ENCODE data around the gene BICD1.
"Not testable (repeated sequence)": the region's sequence is repeated elsewhere in the genome, so short reads cannot be mapped to it uniquely, and the experiment has no call there.

The BICD1 gene

DNA sequence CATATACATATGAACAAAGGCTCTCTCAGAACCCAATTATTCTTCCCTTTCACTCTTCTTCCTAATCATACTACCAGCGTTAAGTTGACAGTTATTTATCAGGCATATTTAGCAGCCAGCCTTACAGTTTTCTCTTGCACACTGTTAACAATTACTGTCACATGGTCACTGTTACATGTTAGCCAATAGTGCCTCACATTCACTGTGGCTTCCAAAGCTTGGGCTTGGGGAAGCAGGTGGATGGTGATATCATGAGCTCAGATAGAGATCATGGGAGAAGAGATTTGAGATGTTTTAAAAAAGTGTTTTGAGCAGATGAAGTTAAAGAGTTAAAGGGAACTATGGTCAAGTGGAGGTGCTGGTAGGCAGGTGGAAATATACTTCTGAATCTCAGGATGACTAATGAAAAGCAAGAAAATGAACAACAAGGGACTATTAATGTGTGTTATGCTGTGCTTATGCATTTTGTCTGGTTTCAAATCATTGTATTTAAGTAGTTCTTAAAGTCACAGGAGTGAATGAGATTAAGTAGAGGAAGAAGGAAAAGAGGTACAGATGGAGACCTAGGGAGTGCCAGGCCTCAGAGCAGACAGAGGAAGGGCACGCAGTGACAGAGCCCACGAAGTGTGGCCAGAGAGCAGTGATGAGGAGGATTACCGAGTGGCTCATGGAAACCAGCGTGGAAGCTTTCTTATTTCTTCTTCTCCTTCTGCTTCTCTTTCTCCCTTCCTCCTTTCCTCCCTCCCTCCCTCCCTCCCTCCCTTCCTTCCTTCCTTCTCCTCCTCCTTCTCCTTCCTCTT is 39.6 kb downstream of the BICD1 start:
- no peak for DNase-seq (ENCODE audit: low spot score)

DNA sequence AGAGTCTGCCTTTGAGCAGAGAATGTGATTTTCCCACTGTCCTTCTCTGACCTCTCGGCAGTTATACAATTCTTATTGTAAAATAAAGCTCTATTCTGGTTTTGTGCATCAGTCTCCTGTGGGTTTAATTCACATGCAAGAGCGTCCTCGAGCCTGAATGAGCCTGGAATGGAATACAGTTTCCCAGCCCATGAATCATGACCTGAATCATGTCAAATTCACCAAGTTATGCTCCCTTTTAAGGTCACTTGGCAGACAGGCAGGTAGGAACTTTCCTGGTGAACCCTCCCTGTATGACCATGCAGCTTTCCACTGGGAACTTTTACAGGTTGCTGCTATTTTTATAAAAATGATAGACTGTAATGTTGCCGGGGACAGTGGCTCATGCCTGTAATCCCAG is 41.7 kb downstream of the BICD1 start:
- DNase-seq (ENCODE audit: low spot score), result no peak

DNA sequence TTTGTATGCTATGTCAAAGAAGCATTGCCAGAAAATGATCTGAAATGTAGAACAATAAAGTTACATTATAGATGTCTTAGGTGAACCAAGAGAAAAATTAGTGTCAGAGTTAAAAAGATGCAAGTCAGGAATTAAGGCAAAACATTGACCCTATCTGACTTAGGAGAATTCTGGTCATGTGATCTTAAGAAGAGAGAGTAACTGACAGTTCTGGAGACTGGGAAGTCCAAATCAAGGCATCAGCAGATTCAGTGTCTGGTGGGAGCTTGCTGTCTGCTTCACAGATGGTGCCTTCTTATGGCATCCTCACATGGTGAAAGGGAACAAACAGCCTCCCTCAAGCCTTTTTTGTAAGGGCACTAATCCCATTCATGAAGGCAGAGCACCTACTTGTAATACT is 42.8 kb downstream of the BICD1 start:
- no peak for DNase-seq (ENCODE audit: low spot score)

DNA sequence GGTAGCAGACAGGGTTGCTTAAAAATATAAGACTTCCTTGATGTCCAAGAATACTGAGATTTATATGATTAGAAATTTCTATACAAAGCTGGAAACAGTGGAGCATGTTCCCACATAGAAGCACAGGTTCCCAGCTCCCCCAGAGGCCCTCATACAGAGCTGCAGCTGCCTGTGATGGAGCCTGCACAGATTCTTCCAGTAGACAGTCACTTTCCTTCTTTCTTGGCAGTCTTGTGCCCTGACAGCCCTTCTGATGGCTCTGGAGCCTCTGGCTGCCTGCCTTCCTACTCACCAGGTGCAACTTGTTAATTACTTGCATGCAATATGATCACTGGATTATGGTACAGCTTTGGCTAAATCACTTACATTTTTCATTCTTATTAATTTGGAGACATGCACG is 44.4 kb downstream of the BICD1 start:
- DNase-seq (ENCODE audit: low spot score), result no peak

DNA sequence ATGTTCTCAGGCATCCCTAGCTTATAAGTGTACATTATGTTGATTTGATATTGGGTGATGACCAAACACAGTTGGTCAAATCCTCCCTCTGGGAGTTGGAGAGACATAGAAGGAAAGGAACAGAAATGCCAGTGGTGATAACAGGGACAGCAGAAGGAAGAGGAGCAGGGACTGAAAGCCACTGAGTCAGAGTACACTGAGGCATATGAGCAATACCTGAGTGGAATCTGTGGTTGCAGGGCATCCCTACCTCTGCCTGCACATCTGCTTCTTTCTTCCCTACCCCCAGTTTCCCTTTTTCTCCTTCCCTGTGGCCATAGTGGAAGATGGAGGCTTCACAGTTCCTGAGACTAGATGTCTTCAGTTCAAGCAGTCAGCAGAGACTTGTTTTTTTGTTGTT is 44.9 kb downstream of the BICD1 start:
- no peak for DNase-seq (ENCODE audit: low spot score)

DNA sequence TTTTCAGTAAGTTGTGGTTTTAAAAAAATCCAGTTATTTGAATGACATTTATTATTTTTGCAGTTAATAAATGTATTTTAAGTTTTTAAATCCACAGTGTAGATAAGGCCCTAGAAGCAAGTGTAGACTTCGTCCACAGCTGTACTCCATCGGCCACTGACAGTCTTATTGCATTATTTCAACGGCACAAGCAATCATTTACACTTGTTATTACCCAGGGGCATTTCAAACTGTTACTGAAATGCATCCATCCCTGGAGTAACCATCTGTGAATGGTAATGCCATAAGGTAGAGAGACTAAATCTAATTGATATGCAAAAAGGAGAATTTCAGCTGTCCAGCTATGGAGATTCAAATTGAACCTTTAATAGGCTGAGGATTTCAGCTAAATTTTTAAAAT is 48.4 kb downstream of the BICD1 start:
- DNase-seq (ENCODE audit: low spot score), result no peak

DNA sequence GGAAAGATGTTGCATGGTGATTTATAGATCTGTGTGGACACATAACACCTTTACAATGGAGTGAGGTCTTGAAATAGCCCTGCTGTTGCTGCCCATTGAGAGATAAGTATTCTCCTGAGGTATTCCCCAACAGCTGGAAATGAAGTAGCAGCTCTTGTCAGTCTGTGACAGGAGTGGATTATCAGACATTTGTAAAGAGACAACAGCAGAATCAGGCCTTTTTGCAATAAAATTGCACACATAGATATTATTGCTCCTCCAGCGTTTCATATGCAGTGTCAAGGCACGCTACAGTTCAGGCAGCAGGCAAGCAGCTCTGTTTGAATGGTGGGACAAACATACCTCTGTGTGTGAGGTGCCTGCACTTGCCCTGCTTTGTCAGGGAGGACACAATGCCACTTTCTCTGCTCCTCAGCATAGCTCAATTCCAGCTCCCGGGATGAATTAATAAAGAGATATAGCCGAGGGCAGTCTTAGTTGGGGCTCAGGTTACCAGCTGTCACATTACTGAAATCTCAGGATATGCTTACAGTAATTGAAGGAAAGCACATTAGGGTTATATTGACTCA is 49.4 kb downstream of the BICD1 start:
- DNase-seq (ENCODE audit: low spot score), result no peak

DNA sequence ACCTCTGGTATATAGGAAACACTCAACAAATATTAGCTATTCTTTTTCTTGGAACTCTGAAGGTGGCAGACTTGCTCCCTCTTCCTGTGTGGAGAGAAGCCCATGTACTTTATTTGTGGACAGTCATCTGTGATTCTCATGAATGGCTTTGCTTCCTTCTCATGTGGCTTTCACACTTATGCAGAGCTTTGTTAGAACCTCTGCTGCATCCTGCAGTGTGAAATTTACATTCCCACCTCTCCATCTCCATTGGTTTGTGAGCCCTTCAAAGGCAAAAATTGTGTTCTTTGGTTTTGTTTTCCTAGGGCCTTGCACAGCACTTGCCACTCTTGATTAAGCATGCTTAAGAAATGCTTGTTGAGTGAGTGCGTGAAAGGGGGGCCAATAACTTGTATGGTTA is 51.9 kb downstream of the BICD1 start:
- no peak for DNase-seq (ENCODE audit: low spot score)

DNA sequence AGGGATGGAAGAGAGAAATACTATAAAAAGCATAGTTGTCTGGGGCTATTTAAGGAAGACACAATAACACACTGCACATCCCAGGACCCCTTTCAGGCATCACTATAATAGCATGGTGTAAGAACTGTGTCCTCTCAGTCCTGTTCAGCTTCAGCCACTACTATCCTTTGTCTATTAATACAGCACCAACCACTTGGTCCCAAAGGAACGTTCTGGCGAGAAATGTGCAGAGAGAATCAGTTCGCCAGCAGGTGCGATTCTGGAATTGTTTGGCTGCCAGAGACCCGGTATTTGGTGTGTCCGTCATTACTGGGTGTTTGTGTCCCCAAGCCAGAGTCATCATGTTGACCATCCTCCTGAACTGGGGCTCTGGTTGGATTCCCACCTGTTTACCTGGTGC is 52.7 kb downstream of the BICD1 start:
- no peak for DNase-seq (ENCODE audit: low spot score)

DNA sequence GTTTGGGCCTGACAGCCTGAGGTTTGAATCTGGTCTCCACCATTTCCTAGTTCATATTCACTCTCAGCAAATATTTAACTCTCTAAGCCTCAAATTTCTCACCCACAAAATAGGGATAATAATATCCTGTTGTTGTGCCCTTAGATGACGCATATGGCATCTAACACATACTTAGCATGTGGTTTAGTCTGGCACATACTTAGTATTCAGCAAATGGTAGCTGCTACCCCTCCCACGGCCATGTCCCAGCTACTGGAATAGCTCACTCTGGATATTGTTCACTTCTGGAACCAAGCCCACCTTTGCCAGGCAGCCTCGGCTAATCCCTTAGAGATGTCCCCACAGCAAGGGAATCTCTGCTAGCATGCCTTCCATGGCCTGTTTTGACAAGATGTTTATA is 53.3 kb downstream of the BICD1 start:
- no peak for DNase-seq (ENCODE audit: low spot score)

DNA sequence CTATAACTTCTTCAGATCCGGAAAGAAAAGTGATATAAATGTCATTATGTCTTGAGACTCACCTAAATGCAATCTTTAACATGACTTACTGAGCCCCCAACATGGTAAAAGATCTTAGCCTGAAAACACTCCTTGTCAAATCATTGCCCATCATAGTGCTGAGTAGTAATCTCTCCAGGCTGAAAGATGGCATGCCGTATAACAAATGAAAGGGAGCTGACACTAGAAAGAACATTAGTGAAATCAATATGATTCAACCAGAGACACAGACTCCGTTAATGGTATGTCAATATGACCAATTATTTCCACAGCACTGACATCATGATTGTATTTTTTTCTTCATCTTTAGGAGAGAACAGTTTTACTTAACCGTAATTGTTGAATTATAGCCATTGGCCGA is 54.4 kb downstream of the BICD1 start:
- no peak for DNase-seq (ENCODE audit: low spot score)

DNA sequence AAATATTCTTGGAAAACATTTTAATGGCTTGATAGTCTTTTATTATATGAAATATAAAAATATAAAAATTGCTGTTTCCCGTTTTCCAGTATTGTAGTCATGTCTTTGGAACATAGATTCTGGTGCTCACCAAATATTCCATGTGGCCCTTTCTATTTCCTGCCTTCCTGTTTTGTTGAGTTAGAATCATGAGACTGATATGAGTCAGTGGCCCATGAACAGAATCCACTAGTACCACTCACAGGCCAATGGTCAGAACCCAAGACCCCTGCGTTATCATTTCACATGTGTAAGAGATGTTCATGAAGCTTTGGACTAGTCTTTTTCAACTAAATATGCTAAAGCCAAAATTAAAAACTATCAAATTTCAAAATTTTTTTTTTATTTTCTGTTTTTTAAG is 56.9 kb downstream of the BICD1 start:
- DNase-seq (ENCODE audit: low spot score), result no peak

DNA sequence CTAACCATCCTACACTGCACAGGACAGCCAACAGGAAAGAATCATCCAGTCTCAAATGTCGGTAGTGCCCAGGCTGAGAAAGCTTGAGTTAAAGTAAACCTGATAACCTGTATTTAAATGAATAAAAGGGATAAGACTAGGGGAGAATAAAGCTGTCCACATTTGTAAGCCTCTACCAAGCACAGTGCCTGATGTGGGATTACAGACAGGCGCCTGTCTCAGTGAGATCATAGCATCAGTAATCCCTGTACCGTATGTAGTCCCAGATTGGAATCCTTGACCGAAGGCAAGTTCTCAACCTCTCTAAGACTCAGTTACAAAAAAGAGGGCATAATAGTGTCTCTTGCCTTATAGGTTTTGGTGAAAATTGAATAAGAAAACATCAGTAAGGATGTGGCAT is 59.9 kb downstream of the BICD1 start:
- no peak for DNase-seq (ENCODE audit: low spot score)

DNA sequence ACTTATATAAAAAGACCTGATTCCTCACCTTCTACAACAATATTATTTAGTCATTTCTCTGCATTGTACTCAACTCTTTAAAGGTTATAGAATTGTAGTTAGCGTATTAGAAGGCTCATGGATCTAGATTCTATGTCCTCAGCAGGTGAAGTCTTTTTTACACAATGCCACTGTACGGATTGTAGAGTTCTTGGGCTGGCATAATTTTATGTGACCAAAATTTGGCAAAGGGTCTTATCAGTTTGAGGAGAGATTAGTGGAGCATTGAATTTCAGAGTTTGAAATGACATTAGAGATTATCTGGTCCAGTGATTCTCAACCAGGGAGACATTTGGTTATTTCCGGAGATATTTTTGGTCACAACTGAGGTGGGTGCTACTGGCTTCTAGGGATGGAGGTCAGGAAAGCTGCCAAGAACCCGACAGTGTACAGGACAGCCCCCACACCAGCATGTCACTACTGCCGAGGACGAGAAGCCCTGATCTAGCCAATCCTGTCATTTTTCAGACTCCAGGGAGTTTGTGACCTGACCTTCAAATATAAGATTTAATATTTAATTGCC is 63.9 kb downstream of the BICD1 start:
- no peak for DNase-seq (ENCODE audit: low spot score)

DNA sequence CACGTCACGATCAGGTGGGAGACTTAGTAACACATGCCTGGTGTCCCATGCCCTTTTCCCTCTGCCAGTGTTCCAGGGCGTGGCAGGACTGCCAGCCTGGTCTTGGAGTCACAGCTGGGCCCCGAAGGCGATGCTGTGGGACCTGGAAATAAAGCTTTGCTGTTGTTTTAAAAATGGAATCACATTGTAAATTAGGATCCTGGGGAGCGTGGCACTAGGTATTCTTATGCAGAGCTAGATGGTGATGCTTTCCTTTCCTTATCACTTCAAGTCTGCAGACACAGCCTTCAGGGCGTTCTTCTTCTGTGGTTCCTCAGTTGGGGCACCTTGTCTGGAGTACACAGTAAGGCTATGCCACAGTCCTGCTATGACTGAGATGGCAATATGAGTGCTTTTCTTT is 64.6 kb downstream of the BICD1 start:
- DNase-seq (ENCODE audit: low spot score), result no peak

DNA sequence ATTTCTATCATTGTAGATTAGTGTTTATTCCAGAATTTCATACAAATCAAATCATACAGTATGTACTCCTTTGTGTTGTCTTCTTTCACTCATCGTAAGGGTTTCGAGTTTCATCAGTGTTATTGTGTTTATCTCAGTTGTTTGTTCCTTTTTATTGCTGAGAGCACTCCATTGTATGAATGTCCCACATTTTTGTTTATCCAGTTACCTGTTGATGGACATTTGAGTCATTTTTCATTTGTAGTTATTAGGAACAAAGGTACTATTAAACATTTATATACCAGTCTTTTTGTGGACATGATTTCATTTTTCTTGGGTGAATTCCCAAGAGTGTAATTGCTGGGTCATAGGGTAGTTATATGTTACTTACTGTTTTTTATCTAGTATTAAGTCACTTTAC is 70.0 kb downstream of the BICD1 start:
- DNase-seq (ENCODE audit: low spot score), result no peak

DNA sequence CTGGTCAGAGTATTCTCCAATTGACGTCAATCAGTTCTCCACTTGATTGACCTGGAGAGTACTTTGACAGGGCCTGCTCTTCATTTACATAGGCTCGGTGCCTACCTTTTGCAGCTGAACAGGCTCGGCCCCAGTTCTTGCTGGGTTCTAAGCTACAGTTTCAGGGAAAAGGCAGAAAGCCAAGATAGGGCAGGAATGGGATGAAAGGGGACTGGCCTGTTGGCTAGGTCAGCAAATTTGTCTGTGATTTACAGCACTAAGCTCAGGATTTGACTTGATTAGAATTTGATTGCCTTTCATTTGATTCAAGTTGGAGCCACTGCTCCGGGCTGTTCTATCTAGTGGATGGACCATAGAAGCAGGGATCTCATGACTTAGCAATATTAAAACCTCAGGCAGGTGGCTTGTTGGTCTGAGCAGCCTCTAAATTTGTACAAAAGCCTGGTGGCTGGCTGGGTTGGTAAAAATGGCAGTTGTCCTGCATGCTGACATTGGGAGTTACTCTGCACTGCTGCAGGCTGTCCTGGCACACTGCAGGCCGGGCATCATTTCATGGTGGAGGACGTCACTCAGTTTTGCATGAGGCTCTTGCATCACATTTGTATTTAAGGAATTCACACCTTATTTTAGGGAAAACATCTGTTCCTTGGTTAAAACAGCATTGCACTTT is 71.8 kb downstream of the BICD1 start:
- DNase-seq (ENCODE audit: low spot score), result no peak

DNA sequence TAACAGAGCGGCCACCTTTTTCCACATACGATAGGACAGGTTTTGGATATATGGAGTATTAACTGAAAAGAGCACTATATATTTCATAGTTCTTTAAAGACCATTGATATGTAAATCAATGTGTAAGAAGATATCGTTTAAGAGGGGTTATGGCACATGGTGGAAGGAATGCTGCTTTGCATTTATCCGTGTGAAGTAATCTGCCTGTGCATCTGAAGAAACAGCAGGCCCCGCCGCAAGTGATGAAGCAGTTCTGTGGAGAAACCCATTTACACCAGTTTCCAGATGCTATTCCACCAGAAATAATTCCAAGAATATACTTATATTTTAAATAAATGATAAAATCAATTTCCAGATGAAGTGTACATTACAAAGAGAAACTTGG is 72.4 kb downstream of the BICD1 start:
- no peak for DNase-seq (ENCODE audit: low spot score)

DNA sequence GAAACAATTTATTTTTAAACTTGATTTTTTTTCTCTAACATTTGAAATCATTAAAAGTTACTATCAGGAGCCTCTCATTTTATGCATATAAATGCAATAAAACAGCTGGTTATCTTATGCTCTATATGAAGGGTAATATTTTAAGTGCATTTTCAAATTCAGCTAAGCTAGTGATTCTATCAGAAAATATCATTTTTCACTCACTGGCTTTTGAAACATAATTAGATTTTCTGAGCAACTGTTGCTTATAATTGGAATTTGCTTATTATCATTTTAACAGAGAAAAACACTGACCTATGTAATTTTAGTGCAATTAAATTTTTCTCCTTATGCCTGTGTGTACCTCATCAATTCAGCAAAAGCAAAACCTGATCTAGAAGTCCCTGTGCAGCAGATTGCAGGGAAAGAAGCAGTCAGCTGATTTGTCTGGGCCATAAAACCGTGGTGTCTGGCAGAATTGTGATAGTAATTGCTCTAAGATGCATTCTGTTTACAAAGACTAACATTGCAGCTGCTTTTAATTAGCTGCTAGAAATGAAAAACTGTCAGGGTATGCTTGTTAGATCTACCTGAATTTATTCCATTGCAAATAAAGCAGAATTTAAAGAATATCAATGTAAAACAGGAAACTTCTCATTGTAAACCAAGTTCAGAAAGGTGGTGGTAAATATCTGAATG is 75.0 kb downstream of the BICD1 start:
- peak; percentile 9 for DNase-seq (ENCODE audit: low spot score)

DNA sequence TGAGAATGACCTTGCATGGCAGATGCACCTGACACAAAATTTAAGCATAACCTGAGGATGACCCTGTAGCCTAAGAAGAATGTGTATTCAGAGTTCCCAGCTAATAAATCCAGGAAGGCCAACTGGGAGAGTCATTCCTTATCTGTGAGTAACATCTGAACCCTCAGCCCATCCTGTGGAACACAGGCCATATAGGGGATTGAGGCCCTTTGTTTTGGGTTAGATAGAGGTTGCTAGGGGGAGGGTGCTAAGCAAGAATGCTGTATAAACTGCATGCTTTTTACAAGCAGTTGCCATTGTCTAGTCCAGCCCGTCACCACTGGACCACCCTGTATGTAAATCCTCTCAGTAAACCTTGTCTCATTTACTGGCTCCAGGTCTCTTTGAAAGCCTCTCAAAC is 77.0 kb downstream of the BICD1 start:
- no peak for DNase-seq (ENCODE audit: low spot score)

DNA sequence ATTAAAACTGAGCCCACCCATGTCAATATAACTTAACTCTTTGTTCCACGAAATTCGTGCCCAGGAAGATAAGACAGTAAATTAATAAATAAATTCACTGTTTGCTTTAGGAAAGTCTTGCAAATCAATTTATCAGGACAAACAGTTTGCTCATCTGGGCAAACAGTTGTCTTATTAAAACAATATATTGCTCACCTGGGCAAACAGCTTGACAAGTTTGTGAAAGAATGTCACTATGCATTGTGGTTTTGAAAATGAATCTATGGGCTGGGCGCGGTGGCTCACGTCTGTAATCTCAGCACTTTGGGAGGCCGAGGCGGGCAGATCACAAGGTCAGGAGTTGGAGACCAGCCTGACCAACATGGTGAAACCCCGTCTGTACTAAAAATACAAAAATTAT is 80.5 kb downstream of the BICD1 start:
- DNase-seq (ENCODE audit: low spot score), result not testable (repeated sequence)

DNA sequence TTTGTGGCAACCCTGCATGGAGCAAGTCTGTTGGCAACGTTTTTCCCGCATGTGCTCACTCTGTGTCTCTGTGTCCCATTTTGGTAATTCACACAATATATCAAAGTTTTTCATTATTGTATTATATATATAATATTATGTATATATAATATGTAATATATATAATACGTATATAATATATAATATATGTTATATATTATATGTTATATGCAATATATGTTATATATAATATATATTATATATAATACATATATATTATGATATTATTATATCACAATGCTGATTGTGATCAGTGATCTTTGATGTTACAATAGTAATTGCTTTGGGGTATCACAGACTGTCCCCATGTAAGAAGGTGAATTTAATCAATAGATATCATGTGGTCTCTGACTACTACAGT is 84.8 kb downstream of the BICD1 start:
- DNase-seq (ENCODE audit: low spot score), result no peak

All from GM03348 (cell line).